GM12873 (cell line): Measurements from ENCODE around the gene SHISAL1.

ENCODE experiments used
- CTCF ChIP-seq: IDR thresholded peaks from 2 replicates; pipeline ENCODE4 v1.5.1; 2012; ENCODE audit warnings: low read depth, mild to moderate bottlenecking, moderate library complexity, low read length, control low read depth; ENCODE audit not compliant: insufficient read depth; ENCODE audit errors: missing control alignments

The SHISAL1 gene

GRCh38 chr22:44287121-44287693, 25.5 kb downstream of the SHISAL1 start:
- no peak for TF ChIP-seq CTCF

- no peak for TF ChIP-seq CTCF
Measured at GRCh38 chr22:44286646-44287045, 26.1 kb downstream of the SHISAL1 start.

GRCh38 chr22:44284711-44285110, 28.0 kb downstream of the SHISAL1 start:
- no peak for TF ChIP-seq CTCF

- no peak for TF ChIP-seq CTCF
Measured at GRCh38 chr22:44281768-44282637, 30.7 kb downstream of the SHISAL1 start.

GRCh38 chr22:44280665-44281188, 32.0 kb downstream of the SHISAL1 start:
- TF ChIP-seq CTCF = no peak

- no peak for TF ChIP-seq CTCF
Measured at GRCh38 chr22:44279069-44279360, 33.7 kb downstream of the SHISAL1 start.

- no peak for TF ChIP-seq CTCF
Measured at GRCh38 chr22:44278243-44279068, 34.3 kb downstream of the SHISAL1 start.
